Endothelial cell of umbilical vein (primary cell): ENCODE data around the gene NEK6. TPM values are rescaled to one million over a fixed set of nuclear protein-coding genes. Genes with fewer than 3 reads are reported as not detected.

Experiments
- BruUV-seq: library from RNA; stranded (reverse); fragments of 400-500 nt; replicated peaks from 2 replicates; lab custom pipeline; 2021; lab: Mats Ljungman, UMichigan
- CTCF ChIA-PET: fragments of 300-600, 350-600 bp; sonication (Branson Sonifier 250); formaldehyde crosslinking; loops from one replicate; lab custom pipeline; 2021; ENCODE audit warnings: antibody characterized with exemption, inconsistent platforms; lab: Charles Lee
- POLR2A ChIA-PET: fragments of 300-600, 350-600 bp; sonication (Branson Sonifier 250); formaldehyde crosslinking; loops from one replicate; lab custom pipeline; 2021; ENCODE audit warnings: antibody characterized with exemption, inconsistent platforms; lab: Charles Lee
- DNase-seq: peaks from one replicate; pipeline ENCODE4 v3.0.0-alpha.2; 2011; ENCODE audit warnings: low read depth, low spot score
- FAIRE-seq: peaks from 2 replicates; lab custom pipeline; 2011; peaks lifted over from hg19 to GRCh38; lab: Jason Lieb, UNC
- H2AFZ ChIP-seq: 2 replicates; pipeline ENCODE4 v1.6.0; 2012; ENCODE audit warnings: low read depth, low read length, control low read depth, inconsistent platforms
- H3K27ac ChIP-seq: 2 replicates; pipeline ENCODE4 v1.5.1; 2011; ENCODE audit warnings: low read depth, mild to moderate bottlenecking, control low read depth, low read length, moderate library complexity; ENCODE audit not compliant: insufficient read depth
- H3K27me3 ChIP-seq, 2 experiments: 2 replicates each; pipeline versions ENCODE4 v1.6.0 to v1.6.1; 2011; ENCODE audit warnings: low read length in 2 of 2, mixed read lengths in 1 of 2; ENCODE audit not compliant: control insufficient read depth in 2 of 2, insufficient read depth in 2 of 2
- H3K36me3 ChIP-seq, 2 experiments: 2 replicates in 1 of 2; 3 replicates in 1 of 2; pipeline ENCODE4 v1.5.1; 2011; ENCODE audit warnings: low read length in 2 of 2, mild to moderate bottlenecking in 1 of 2, moderate library complexity in 1 of 2; ENCODE audit not compliant: control insufficient read depth in 2 of 2, insufficient read depth in 2 of 2; ENCODE audit errors: extremely low read depth in 1 of 2
- H3K4me1 ChIP-seq: 3 replicates; pipeline ENCODE4 v1.5.1; 2011; ENCODE audit warnings: mild to moderate bottlenecking, low read length; ENCODE audit not compliant: control insufficient read depth, insufficient read depth; ENCODE audit errors: extremely low read depth
- H3K4me2 ChIP-seq: 2 replicates; pipeline ENCODE4 v1.6.1; 2011; ENCODE audit warnings: low read length, control low read depth, mixed read lengths; ENCODE audit not compliant: insufficient read depth
- H3K4me3 ChIP-seq, 3 experiments: fragments of 200-600 bp in 1 of 3; sonication (generic), shearing (Covaris generic) in 1 of 3; replicated peaks in 1 of 3; 2 replicates each; pipeline ENCODE4 v1.5.1; 2011 to 2016; ENCODE audit warnings: control low read depth in 3 of 3, low read length in 3 of 3, mild to moderate bottlenecking in 2 of 3, inconsistent platforms in 1 of 3, low read depth in 1 of 3, moderate library complexity in 1 of 3; ENCODE audit not compliant: insufficient read depth in 1 of 3
- H3K79me2 ChIP-seq: 2 replicates; pipeline ENCODE4 v1.6.0; 2012; ENCODE audit warnings: low read length, inconsistent platforms; ENCODE audit not compliant: control insufficient read depth, insufficient read depth
- H3K9ac ChIP-seq: replicated peaks from 2 replicates; pipeline ENCODE3; 2011; ENCODE audit warnings: low read length, control low read depth; ENCODE audit not compliant: insufficient read depth; ENCODE audit errors: extremely low read depth
- H3K9me1 ChIP-seq: replicated peaks from 3 replicates; pipeline ENCODE4 v1.6.0; 2011; ENCODE audit warnings: mild to moderate bottlenecking, low read length; ENCODE audit not compliant: control insufficient read depth, insufficient read depth; ENCODE audit errors: extremely low read depth
- H3K9me3 ChIP-seq: replicated peaks from 2 replicates; pipeline ENCODE4 v1.5.1; 2012; ENCODE audit warnings: low read length, inconsistent platforms; ENCODE audit not compliant: control insufficient read depth, insufficient read depth
- H4K20me1 ChIP-seq: replicated peaks from 2 replicates; pipeline ENCODE3; 2011; ENCODE audit warnings: mild to moderate bottlenecking, low read length; ENCODE audit not compliant: control insufficient read depth, insufficient read depth; ENCODE audit errors: extremely low read depth
- EZH2 ChIP-seq: IDR thresholded peaks from 2 replicates; pipeline ENCODE4 v1.6.1; 2012; ENCODE audit warnings: borderline replicate concordance, low read depth, mild to moderate bottlenecking, moderate library complexity, low read length, inconsistent platforms; ENCODE audit not compliant: severe bottlenecking
- FOS ChIP-seq: IDR thresholded peaks from 2 replicates; pipeline ENCODE4 v1.6.1; 2011; ENCODE audit warnings: mild to moderate bottlenecking, low read length, moderate library complexity, borderline replicate concordance; ENCODE audit not compliant: insufficient read depth
- GATA2 ChIP-seq: IDR thresholded peaks from 2 replicates; pipeline ENCODE4 v1.7.0; 2011; ENCODE audit warnings: low read depth, mild to moderate bottlenecking, moderate library complexity, mixed read lengths, low read length; ENCODE audit not compliant: insufficient read length, insufficient read depth
- JUN ChIP-seq: IDR thresholded peaks from 2 replicates; pipeline ENCODE4 v1.6.1; 2011; ENCODE audit warnings: borderline replicate concordance, low read depth; ENCODE audit not compliant: insufficient read length, insufficient read depth
- MYC ChIP-seq: IDR thresholded peaks from one replicate; pipeline ENCODE4 v1.6.1; 2011; ENCODE audit warnings: mild to moderate bottlenecking, low read depth, low read length
- POLR2A ChIP-seq: IDR thresholded peaks from 2 replicates; pipeline ENCODE4 v1.6.1; 2012; ENCODE audit warnings: low read depth, mild to moderate bottlenecking, control low read depth, low read length
- POLR2AphosphoS5 ChIP-seq: IDR thresholded peaks from 2 replicates; pipeline ENCODE4 v1.6.1; 2012; ENCODE audit warnings: low read depth, mild to moderate bottlenecking, control low read depth, low read length, moderate library complexity; ENCODE audit not compliant: insufficient read depth
- dilution Hi-C: fragments of 300-500 bp; cut with MboI; formaldehyde crosslinking; loops from one replicate; pipeline ENCODE4 v1.15.0; 2019; ENCODE audit warnings: low sequenced_read_pairs; ENCODE audit not compliant: extremely low pct_ligation_motif_present
- intact Hi-C: fragments of 100-400 bp; cut with micrococcal nuclease; formaldehyde crosslinking; loops from one replicate; pipeline ENCODE4 v1.10.0; 2022
- polyA plus RNA-seq, 4 experiments: library from polyadenylated mRNA; depleted of rRNA in 3 of 4; stranded (reverse) in 3 of 4; unstranded in 1 of 4; fragments of >200 nt; gene quantifications; 2 replicates each; pipeline versions ENCODE4 v1.2.1 to v1.2.3, GENCODE V29; 2011 to 2012; ENCODE audit warnings: missing spikeins in 1 of 4
- total RNA-seq: library from RNA; stranded (reverse); gene quantifications from 2 replicates; pipeline ENCODE4 v1.2.3, GENCODE V29; 2021
- TF ChIP-seq, protein P1 (sequence below), 2 donors: IDR thresholded peaks; 1 replicate in 1 of 2; 2 replicates in 1 of 2; pipeline ENCODE4 v1.5.1; 2011; ENCODE audit warnings: low read length in 2 of 2, mild to moderate bottlenecking in 2 of 2, moderate library complexity in 2 of 2, control low read depth in 1 of 2, inconsistent platforms in 1 of 2, low read depth in 1 of 2; ENCODE audit not compliant: insufficient read depth in 1 of 2; ENCODE audit errors: extremely low read depth in 1 of 2
- TF ChIP-seq, protein P2 (sequence below): IDR thresholded peaks from 2 replicates; pipeline ENCODE4 v1.6.1; 2011; ENCODE audit not compliant: insufficient read depth, insufficient read length

Gene NEK6
- total and polyA plus RNA-seq, 2 donors (not counting 3 experiments of a cell fraction or from before 2014, with no cell fraction given) = 64.3 to 67.1 TPM

DNA sequence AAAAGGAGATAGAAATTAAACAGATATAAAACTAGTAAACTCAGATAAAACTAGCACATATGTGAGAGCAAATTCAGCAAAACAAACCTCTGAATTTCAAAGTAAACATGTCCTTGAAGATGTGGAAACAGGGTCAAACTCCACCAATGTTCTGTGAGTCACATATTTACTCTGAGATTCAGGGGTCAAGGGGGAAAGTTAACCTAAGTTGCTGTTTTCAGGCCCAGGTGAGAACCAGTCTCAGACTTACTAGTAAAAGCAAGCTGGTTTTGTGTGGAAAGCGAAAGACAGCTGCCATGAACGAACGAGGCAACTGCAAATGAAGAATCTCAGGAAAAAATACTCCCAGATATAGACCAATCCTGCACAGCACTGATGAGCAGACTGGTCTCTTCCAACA lies 128.5 kb downstream of the NEK6 start:
- FAIRE-seq (peak; percentile 47), DNase-seq (peak; percentile 8)
- H3K27ac ChIP-seq = no peak overlapping the region
- H3K36me3 ChIP-seq = peaks cover 0 to 12% of the 10 kb centered on the region in 2 experiments
- peaks cover 84% of the 10 kb centered on the region for H3K79me2 ChIP-seq
- no peak for TF ChIP-seq MYC
- no peak overlapping the region for H3K4me2 ChIP-seq
- intact Hi-C loops = no loop called here
- H3K27me3 ChIP-seq = no peaks in the 10 kb centered on the region
- peaks cover 11% of the 10 kb centered on the region for H4K20me1 ChIP-seq
- H3K9me1 ChIP-seq = no peaks in the 10 kb centered on the region
- no peak overlapping the region for H3K9ac ChIP-seq
- H3K9me3 ChIP-seq = no peaks in the 10 kb centered on the region
- ChIA-PET CTCF (interaction anchor here (1.3 to 5.4 kb wide), 11 partner anchors 10 to 263 kb away, joined by 3 to 33 read pairs (median 6); no protein-coding TSS in a partner anchor), POLR2A (no interaction called here)
- BruUV-seq = no TSS peak
- no peak overlapping the region for H2AFZ ChIP-seq
- dilution Hi-C loops = no loop called here
- no peak overlapping the region for H3K4me3 ChIP-seq
- H3K4me1 ChIP-seq = peaks cover 22% of the 10 kb centered on the region

DNA sequence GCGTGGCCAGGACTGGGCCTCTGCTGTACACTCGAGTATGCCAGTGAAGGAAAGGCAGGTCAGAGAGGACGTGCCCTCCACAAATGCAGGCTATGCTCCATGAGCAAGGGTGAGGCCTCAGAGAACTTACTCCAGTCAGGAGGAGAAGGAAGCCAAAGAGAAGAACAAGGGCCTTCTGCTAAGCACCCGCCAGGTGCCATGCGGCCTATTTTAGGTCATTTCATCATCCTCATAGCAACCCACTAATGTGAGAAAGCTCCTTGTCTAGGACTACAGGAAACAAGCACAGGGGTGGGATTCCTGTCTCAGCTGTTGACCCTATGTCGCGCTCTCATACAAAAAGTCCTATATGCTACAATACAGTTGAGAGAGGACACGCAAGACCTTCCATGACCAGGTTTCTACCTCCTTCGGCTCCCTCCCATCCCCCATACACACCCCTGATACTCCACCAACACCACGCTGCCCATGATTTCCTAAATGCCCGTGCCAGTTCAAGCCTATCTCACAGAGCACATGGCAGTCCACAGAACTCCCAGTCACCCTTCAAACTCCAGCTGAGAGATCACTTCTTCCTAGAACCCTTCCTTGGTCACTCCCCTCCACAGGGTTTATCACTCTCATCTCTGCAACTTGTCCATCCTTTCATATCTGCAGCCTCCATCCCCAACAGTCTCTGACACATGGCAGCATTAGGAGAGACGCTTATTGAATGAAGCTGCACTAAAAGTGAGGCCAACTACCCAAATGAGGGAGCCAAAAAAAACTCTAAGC lies 130.7 kb downstream of the NEK6 start:
- dilution Hi-C loops (no loop called here), intact Hi-C loops (no loop called here)
- DNase-seq (no peak), FAIRE-seq (no peak)
- Histone ChIP-seq H3K27ac (no peak overlapping the region), H3K9ac (no peak overlapping the region), H3K4me3 (no peak overlapping the region), H3K36me3 (peaks cover 0 to 7% of the 10 kb centered on the region in 2 experiments), H4K20me1 (peaks cover 9% of the 10 kb centered on the region), H3K27me3 (no peaks in the 10 kb centered on the region), H3K9me3 (no peaks in the 10 kb centered on the region), H3K4me1 (peaks cover 34% of the 10 kb centered on the region), H3K4me2 (no peak overlapping the region), H3K79me2 (peaks cover 91% of the 10 kb centered on the region), H2AFZ (no peak overlapping the region), H3K9me1 (no peaks in the 10 kb centered on the region)
- BruUV-seq = no TSS peak
- ChIA-PET CTCF (interaction anchor here (1.0 to 5.4 kb wide), 8 partner anchors 10 to 348 kb away, joined by 3 to 33 read pairs (median 4); no protein-coding TSS in a partner anchor), POLR2A (interaction anchor here (0.6 kb wide), 1 partner anchor 182 kb away, joined by 9 read pairs; no protein-coding TSS in a partner anchor)
- no peak for TF ChIP-seq POLR2A
- no peak for TF ChIP-seq GATA2
- TF ChIP-seq EZH2 = no peak
- TF ChIP-seq MYC = no peak
- TF ChIP-seq, protein P1, sequence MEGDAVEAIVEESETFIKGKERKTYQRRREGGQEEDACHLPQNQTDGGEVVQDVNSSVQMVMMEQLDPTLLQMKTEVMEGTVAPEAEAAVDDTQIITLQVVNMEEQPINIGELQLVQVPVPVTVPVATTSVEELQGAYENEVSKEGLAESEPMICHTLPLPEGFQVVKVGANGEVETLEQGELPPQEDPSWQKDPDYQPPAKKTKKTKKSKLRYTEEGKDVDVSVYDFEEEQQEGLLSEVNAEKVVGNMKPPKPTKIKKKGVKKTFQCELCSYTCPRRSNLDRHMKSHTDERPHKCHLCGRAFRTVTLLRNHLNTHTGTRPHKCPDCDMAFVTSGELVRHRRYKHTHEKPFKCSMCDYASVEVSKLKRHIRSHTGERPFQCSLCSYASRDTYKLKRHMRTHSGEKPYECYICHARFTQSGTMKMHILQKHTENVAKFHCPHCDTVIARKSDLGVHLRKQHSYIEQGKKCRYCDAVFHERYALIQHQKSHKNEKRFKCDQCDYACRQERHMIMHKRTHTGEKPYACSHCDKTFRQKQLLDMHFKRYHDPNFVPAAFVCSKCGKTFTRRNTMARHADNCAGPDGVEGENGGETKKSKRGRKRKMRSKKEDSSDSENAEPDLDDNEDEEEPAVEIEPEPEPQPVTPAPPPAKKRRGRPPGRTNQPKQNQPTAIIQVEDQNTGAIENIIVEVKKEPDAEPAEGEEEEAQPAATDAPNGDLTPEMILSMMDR (IDR thresholded peaks at IDR 0.05; ENCODE audit: extremely low read depth in 1 of 2, insufficient read depth in 1 of 2, low read depth in 1 of 2, low read length in 2 of 2) = no peak
- TF ChIP-seq, protein P2, sequence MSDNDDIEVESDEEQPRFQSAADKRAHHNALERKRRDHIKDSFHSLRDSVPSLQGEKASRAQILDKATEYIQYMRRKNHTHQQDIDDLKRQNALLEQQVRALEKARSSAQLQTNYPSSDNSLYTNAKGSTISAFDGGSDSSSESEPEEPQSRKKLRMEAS = no peak
- TF ChIP-seq JUN = no peak
- no peak for TF ChIP-seq FOS
- TF ChIP-seq POLR2AphosphoS5 = no peak
